GM10847 (cell line): Measurements from ENCODE around the gene PMPCA.
A peak's percentile ranks its signal among the peaks of the same experiment; 100 is the strongest.

Source experiments
- POLR2A ChIP-seq: IDR thresholded peaks from 2 replicates; pipeline ENCODE4 v1.6.1; 2011; ENCODE audit not compliant: insufficient read length; ENCODE audit errors: extremely low read depth

PMPCA gene

GRCh38 chr9:136397643-136398042 lies 12.8 kb upstream of the PMPCA start:
- no peak for TF ChIP-seq POLR2A

- no peak for TF ChIP-seq POLR2A
Measured at GRCh38 chr9:136398286-136398685, 12.2 kb upstream of the PMPCA start.

DNA sequence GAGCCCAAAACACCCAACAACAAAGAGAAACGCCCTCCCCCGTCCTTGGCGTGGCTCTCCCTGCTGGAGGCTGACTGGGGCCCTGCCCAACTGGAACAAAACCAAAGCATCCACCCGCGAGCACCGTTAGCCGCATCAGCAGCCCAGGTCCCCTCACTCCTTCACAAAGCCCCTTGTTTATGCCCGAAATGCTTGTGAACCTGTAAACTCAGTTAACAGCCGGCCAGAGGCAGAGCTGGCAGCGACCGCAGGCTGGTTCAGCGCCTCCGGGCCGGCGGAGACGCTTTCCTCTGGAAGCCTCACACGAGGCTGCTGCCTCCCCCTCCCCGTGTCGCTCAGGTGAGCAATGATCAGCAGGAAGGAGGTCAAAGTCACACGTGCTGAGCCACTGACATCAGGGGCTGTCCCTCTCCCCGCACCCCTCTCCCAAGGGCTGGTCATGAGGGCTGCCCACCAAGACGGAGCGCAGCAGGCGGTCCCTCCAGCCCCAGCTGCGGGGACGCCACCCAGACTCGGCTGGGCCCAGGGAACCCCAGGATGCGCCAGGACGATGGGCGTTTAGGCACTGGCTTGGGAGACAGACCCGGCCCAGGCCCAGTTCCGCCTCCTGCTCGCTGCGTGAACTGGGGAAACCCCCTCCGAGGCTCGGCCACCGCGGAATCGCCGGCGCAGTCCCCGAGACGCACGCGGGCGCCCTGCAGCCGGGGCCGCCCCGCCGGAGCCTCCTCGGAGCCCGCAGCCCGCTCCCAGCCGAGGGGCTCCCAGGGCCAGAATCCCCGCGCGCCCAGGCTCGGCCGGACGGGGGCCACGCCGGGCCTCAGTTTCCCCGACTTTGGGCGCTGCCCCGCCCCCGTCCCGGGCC lies 11.1 kb upstream of the PMPCA start:
- TF ChIP-seq POLR2A: no peak

- TF ChIP-seq POLR2A: peak; percentile 91
Measured at GRCh38 chr9:136400038-136400834, 10.2 kb upstream of the PMPCA start, which contains the start of gene SNAPC4. SNAPC4 (minus strand) TSS chr9:136400170; CDS start chr9:136398428, 1,742 bp downstream.

DNA sequence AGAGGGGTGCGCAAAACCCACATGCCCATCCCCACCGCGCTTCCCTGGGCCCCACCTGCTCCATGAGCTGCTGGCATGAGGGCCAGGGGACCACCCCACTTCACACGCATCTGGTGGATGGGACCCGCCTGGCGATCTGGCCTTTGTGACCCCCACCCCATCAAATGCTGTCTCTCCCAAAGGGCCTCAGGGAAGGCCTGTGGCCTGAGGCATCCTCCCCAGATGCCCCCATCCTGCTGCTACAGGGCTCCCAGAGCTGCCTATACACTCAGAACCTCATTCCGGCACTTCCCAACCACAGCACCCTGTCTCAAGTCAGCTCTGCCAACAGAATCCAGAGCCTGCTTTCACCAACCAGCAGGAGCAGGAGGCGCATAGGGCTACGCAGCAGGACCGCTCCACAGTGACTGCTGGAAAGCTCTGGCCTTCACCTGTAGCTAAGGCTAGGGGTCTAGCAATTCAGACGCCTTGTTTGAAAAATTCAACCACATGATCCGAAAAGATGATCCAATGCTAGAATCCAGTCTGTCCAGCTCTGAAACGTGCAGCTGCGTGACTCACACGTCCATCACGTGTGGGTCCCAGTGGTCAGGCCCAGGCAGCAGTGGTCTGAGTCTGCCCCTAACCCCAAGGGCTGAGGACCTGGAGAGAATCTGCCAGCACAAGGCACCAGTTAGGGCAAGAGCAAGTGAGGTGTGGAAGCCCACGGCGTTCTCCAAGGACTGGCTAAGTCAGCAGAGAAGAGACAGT lies 9.1 kb upstream of the PMPCA start:
- TF ChIP-seq POLR2A: no peak

DNA sequence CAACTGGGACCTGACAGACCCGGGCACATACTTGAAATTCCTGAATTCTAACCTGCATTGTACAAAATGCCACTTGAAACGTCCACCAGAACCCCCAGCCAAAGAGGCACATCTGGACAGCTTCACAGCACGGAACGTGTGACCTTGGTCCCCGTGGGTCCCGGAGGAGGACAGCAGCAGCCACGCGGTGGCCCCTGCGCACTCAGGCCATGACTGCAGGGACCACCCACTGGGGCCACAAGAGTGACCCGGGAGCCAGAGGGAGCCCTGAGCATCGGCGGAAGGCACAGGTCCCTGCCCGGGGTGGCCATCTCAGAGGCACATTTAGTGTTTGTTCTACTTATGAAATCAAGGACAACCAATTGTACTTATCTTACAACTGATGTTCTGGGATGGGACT lies 8.4 kb upstream of the PMPCA start:
- TF ChIP-seq POLR2A: no peak

GRCh38 chr9:136403538-136403914 lies 6.9 kb upstream of the PMPCA start:
- TF ChIP-seq POLR2A: peak; percentile 18

- TF ChIP-seq POLR2A: no peak
Measured at GRCh38 chr9:136403915-136404800, 6.3 kb upstream of the PMPCA start.

- no peak for TF ChIP-seq POLR2A
Measured at GRCh38 chr9:136404801-136405136, 5.7 kb upstream of the PMPCA start.

DNA sequence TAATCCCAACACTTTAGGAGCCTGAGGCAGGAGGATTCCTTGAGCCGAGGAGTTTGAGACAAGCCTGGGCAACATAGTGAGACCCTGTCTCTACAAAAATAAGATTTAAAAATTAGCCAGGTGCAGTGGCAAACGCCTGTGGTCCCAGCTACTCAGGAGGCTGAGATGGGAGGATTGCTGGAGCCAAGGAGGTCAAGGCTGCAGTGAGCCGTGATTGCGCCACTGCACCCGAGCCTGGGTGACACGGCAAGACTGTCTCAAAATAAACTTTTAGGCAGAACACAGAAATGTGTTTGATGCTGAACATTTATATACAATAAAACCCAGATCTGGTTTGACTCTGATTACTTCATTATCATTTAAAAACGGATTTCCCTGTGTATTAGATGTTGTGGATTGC lies 5.0 kb upstream of the PMPCA start:
- no peak for TF ChIP-seq POLR2A

GRCh38 chr9:136407911-136408310 lies 2.5 kb upstream of the PMPCA start:
- TF ChIP-seq POLR2A: no peak

- TF ChIP-seq POLR2A: no peak
Measured at GRCh38 chr9:136409557-136410455, 652 bp upstream of the PMPCA start.

DNA sequence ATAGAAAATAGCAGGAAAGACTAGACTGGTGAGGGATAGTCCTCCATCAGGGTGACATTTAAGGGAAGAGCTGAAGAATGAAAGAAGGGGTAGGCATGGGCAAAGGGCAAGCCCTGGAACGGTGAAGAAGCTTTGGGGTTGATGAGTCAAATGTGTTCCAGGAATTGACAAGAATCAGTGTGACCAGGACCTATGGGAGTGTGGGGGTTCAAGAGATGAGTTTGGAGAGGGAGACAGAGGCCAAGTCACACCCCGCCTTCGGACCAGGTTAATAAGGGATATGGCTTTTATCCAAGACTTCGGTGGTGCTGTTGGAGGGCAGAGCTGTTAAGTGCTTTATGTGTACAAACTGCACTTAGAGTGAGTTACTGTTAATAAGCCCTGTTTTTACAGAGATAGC lies 920 bp downstream of the PMPCA start:
- TF ChIP-seq POLR2A: no peak

- no peak for TF ChIP-seq POLR2A
Measured at GRCh38 chr9:136412962-136413361, 2.5 kb downstream of the PMPCA start.
